HK-2 (cell line): ENCODE data around the gene SART1.

Experiments
- DNase-seq: peaks from one replicate; pipeline ENCODE4 v3.0.0-alpha.2; 2018; ENCODE audit not compliant: unreplicated experiment

Gene SART1

DNA sequence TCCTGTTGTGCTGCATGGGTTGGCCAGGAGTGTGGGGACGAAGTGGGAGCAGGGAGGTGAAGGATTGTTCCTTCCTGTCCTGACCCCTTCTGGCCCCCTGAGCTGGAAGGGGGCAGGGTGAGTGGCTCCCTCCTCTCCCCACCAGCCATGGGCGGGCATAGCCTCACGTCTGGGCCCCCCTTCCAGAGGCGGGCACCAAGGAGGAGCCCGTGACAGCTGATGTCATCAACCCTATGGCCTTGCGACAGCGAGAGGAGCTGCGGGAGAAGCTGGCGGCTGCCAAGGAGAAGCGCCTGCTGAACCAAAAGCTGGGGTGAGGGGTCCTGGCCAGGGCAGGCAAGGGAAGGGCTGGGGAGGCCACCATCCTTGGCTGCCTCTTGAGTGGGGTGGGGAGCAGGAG lies 3.4 kb downstream of the SART1 start:
- DNase-seq = no peak

GRCh38 chr11:65965986-65966762 lies 4.6 kb downstream of the SART1 start:
- DNase-seq = no peak

GRCh38 chr11:65967329-65967934 lies 5.9 kb downstream of the SART1 start:
- DNase-seq = no peak

- DNase-seq = no peak
These were observed 7.3 kb downstream of the SART1 start for GRCh38 chr11:65968600-65969482.

- DNase-seq = no peak
These were observed 10.6 kb downstream of the SART1 start for GRCh38 chr11:65972116-65972515.

- DNase-seq = no peak
These were observed 12.0 kb downstream of the SART1 start for GRCh38 chr11:65973439-65974110.

- no peak for DNase-seq
These were observed 14.2 kb downstream of the SART1 start for GRCh38 chr11:65975771-65976170.

DNA sequence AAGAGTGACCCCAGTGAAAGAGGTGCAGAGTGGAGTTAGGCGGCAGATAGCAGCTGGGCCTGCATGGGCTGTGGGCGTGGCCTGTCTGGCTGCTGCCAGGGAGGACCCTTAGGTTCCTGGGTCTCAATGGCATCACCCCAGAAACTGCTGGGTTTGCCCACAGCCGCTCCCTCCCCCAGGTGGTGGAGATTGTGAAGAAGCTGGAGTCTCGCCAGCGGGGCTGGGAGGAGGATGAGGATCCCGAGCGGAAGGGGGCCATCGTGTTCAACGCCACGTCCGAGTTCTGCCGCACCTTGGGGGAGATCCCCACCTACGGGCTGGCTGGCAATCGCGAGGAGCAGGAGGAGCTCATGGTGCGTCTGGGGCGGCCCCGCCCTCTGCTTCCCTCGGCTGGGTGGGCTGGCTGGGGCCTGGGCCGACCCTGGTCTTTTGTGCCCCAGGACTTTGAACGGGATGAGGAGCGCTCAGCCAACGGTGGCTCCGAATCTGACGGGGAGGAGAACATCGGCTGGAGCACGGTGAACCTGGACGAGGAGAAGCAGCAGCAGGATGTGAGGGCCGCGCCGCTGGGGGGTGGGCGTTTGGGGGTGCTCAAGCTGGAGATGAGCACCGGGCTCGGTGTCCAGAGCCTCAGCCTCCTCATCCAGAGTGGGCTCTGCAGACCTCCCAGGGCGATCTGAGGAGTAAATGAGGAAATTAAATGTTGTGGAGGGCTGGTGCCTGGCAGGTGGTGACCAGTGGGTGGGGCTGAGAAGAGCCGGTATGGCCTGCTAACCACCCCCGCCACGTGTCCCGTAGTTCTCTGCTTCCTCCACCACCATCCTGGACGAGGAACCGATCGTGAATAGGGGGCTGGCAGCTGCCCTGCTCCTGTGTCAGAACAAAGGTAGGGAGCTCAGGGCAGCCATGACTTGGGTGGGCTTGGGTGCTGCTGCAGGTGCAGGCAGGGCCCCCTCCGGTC lies 15.0 kb downstream of the SART1 start:
- DNase-seq = no peak

DNA sequence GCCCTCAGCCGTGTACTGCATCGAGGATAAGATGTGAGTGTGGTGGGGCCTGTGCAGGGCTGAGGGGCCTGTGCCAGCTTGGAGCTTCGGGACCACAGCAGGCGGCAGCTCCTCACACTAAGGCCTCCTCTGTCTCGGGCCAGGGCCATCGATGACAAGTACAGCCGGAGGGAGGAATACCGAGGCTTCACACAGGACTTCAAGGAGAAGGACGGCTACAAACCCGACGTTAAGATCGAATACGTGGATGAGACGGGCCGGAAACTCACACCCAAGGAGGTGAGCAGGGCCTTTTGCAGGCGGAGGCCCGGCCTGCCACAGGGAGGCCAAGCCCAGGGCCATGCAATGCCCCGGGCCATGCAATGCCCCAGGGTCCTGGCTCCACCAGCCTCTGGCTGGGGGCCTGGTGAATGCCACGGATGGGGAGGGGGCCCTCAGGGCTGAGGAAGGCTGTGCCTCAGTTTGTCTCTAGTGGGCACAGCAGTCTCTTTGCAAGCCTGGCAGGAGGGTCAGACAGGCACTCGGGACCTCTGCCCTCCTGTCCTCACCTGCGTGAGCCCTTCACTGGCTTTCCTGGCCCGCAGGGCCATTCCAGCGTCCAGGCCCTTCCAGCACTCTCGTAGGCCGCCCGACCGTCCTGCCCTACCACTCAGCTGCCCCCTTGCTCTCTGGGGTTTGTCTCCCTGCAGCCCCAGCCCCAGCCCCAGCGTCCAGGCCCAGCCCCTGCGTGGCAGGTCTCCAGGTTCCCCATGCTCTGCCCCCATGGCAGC lies 16.3 kb downstream of the SART1 start:
- no peak for DNase-seq

- DNase-seq = no peak
These were observed 17.1 kb downstream of the SART1 start for GRCh38 chr11:65978391-65979238.

DNA sequence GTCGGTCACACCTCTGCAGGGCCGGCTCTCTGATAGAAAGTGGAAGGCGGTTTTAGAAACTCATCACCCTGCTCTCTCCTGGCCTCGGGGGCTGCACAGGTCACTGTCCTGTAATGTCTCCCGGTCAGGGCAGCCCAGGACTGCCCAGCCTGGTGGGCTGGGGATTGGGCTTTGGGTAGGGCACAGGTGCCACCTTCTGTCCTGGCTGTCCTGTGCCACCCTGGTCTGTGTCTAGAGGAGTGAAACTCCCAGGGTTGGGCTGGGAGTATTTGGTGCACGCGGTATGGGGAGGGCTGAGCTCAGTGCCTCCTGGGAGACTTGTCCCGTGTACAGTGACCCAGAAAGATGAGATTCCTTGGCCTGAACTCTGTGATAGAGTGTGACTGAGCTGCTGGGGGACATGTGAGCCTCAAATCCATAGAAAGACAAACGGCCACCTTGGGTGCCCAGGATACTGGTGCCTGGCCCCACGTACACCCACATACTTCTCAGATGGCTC lies 17.8 kb downstream of the SART1 start:
- DNase-seq = no peak

DNA sequence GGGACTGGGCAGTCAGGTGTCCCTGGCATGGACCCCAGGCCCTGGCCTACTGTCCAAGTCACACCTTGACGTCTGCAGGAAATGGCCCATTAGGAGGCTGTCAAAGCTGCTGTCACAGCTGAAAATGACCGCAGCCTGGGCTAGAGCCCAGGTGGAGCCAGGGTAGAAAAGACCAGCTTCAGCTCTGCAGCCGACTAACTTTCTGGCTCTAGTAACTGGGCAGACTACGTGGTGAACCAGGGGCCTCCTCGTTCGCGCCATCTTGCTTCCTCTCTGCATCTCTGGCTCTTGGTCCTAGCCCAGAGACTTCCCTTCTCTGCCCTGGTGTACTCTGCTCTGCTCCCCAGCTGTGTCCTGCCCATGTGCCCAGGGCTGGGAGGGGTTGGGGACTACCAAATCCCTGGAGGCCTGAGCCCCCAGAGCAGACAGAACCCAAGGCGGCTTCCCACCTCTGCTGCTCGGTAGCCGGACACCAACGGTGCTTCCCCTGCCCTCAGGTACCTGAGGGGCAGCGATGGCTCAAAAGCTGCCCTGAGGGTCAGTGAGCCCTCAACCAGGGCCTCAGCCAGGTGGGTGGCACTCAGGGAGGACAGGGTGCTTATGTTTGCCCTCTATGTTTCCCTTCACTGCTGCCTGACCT lies 19.7 kb downstream of the SART1 start:
- DNase-seq = no peak

DNA sequence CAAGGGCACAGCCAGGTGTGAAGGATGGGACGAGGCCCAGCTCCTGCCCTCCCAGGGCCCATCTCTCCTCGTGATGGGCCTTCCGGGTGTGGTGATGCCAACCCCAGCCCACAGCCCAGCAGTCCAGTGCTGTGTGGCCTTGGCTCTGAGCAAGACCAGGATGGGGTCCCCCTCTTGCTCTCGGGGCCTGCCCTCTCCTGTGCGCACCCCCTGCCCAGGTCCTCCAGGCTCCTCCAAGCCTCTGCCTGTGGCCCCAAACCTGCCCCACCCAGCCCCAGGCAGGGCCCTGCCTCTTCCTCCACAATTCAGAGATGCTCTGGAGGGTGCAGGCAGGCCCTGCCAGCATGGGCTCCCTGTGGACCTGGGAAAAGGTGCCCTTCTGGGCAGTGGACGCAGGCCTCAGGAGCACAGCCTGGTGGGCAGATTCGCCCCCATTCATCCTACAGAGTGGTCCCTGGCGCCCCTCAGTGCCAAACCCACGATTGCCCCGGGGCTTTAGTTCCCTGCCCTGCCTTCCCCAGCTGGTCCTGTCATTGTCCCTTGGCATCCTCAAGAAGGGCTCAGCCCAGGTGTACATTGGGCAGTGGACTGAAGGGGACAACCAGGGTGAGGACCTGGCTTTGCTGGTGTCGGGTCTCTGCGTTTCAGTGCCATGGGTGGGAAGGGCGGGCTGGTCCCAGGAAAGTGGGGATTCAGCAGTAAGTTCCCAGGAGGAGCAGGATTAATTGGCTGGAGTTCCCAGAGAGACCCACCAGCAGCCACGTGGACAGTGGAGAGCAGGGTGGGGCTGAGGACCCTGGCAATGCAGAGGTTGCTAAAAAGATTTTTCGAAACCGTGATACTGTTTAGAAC lies 20.7 kb downstream of the SART1 start:
- DNase-seq = no peak

DNA sequence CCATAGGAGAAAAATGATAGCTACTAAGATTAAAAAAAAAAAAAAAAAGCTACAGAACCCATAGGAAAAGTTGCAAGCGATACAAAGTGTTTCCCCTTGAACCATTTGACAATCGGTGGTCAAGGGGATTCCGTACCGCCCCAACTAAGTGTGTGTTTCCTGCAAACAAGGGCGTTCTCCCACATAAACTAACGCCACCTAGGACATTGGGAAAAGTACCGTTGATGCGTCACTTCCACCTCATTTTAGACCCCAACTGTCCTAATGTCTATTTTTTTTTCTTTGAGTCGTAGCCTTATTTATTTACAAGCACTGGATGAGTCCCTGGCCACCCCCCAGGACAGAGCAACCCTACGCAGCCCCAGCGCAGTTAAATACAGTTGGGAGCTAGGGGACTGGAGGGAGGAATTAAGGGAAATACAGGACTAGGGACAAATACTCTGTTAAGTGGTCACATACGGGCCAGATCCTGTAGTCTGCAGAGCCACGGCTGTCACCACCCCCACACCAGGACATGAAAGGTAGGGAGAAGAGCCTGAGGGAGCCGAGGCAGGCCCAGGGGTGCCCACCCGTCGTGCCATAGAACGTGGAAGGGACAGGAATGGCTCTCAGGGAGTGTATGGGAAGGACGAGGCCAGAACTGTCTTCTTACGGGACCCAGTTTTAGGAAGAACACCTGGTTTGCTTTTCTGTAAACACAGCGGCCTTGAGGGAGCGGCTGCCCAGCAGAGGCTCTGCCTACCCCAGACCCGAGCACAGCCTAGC lies 21.5 kb downstream of the SART1 start:
- no peak for DNase-seq

GRCh38 chr11:65983589-65983987 lies 22.1 kb downstream of the SART1 start:
- DNase-seq = no peak

DNA sequence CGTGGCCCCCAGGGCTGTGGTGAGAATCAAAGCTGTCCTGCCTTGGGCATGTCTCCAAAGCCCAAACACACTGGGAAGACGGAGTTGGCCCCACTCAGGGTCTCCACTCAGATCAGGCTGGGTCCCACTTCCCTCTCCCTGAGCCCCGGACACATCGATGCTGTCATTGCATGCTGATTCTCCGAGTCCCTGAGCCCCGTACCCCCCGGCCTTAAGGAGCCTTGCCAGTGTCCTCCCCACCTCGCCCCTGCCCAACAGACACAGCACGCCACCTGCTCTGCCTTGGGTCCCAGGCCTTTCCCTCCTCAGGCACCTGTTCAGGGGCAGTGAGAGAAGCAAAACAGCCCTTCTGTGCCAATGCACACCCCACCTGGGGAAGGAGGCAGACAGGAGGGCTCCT lies 25.8 kb downstream of the SART1 start:
- DNase-seq = no peak
